ENCODE data around the gene ACTG1. TPM values are rescaled to one million over a fixed set of nuclear protein-coding genes. Genes with fewer than 3 reads are reported as not detected.

Gene ACTG1
- total and polyA plus RNA-seq, 11 donors: 149 to 1,653 (median 423) TPM

- H3K4me1 ChIP-seq: peaks cover 0 to 12% (median 0%) of the 10 kb centered on the region in 12 donors
- no peaks in the 10 kb centered on the region for H3K9me3 ChIP-seq
- H3K27ac ChIP-seq: no peak overlapping the region
- no peak for TF ChIP-seq POLR2A (IDR thresholded peaks at IDR 0.05)
- H3K36me3 ChIP-seq: no peaks in the 10 kb centered on the region
- H3K4me3 ChIP-seq: no peak overlapping the region
- whole genome bisulfite sequencing, 4 donors: 48 to 90% (median 63%) methylated on average over 2 to 20 of the region's 20 CpGs
- ATAC-seq (no peak), DNase-seq (peak in 1 of 5 donors; percentile 51)
- intact Hi-C loops (cut with DNase I): no loop called here
- H3K27me3 ChIP-seq: peaks cover 0 to 54% (median 13%) of the 10 kb centered on the region in 9 donors
These were observed 15.7 kb upstream of the ACTG1 start for GRCh38 chr17:81528384-81528650.

- WGBS, 4 donors: 41 to 61% (median 54%) methylated on average over 35 to 42 of the region's 42 CpGs
- TF ChIP-seq CTCF (IDR thresholded peaks at IDR 0.05) (peak in 1 of 12 donors; percentile 29), POLR2A (IDR thresholded peaks at IDR 0.05) (no peak)
- intact Hi-C loops (cut with DNase I): no loop called here
- DNase-seq: peak in 1 of 5 donors; percentile 58
- peak in 2 of 4 donors; percentile 42 to 48 for ATAC-seq
- H3K4me3 ChIP-seq: peak within 1 kb of the TSS in 1 of 12 donors; percentile 14
- H3K27ac ChIP-seq: no peak within 1 kb of the TSS
- no peaks in the 10 kb centered on the region for H3K9me3 ChIP-seq
- H3K27me3 ChIP-seq: peaks cover 0 to 58% (median 13%) of the 10 kb centered on the region in 9 donors
- no peaks in the 10 kb centered on the region for H3K36me3 ChIP-seq
- peaks cover 0 to 15% (median 0%) of the 10 kb centered on the region in 12 donors for H3K4me1 ChIP-seq
These were observed 15.2 kb upstream of the ACTG1 start, which contains the start of gene FSCN2 for GRCh38 chr17:81527591-81528383. Gene FSCN2, plus strand, starts transcription at chr17:81528377. Its CDS starts 155 bp downstream, at chr17:81528532.

GRCh38 chr17:81526662-81527571 is 14.3 kb upstream of the ACTG1 start:
- no peak for TF ChIP-seq POLR2A (IDR thresholded peaks at IDR 0.05)
- no peak for TF ChIP-seq CTCF (IDR thresholded peaks at IDR 0.05)
- WGBS, 4 donors: 83 to 91% (median 86%) methylated on average over 16 to 21 of the region's 21 CpGs
- Histone ChIP-seq H3K4me3 (no peak overlapping the region), H3K4me1 (peaks cover 0 to 15% (median 0%) of the 10 kb centered on the region in 12 donors), H3K9me3 (no peaks in the 10 kb centered on the region), H3K36me3 (no peaks in the 10 kb centered on the region), H3K27me3 (peaks cover 4 to 58% (median 13%) of the 10 kb centered on the region in 9 donors), H3K27ac (no peak overlapping the region)
- intact Hi-C loops (cut with DNase I): no loop called here
- DNase-seq (peak in 1 of 5 donors; percentile 53), ATAC-seq (no peak)

- H3K9me3 ChIP-seq: no peaks in the 10 kb centered on the region
- TF ChIP-seq POLR2A (IDR thresholded peaks at IDR 0.05): no peak
- no peak for TF ChIP-seq CTCF (IDR thresholded peaks at IDR 0.05)
- WGBS, 4 donors: 77 to 90% (median 84%) methylated on average over 7 to 8 of the region's 8 CpGs
- intact Hi-C loops (cut with DNase I): loop anchor here in 1 of 10 donors (5.0 kb wide), 1 partner anchor 77 kb away; no protein-coding TSS in a partner anchor
- H3K27ac ChIP-seq: no peak overlapping the region
- H3K4me1 ChIP-seq: peaks cover 0 to 19% (median 2%) of the 10 kb centered on the region in 12 donors
- no peak overlapping the region for H3K4me3 ChIP-seq
- ATAC-seq (no peak), DNase-seq (peak in 1 of 5 donors; percentile 24)
- no peaks in the 10 kb centered on the region for H3K36me3 ChIP-seq
- peaks cover 4 to 57% (median 13%) of the 10 kb centered on the region in 9 donors for H3K27me3 ChIP-seq
These were observed 12.2 kb upstream of the ACTG1 start for GRCh38 chr17:81524865-81525159.
